ENCODE data around the gene ZNF556. TPM values are rescaled to one million over a fixed set of nuclear protein-coding genes. Genes with fewer than 3 reads are reported as not detected.

Gene ZNF556
- total RNA-seq, 3 donors from 2014 or later (not counting 1 experiment from before 2014, with no cell fraction given), result not detected

DNA sequence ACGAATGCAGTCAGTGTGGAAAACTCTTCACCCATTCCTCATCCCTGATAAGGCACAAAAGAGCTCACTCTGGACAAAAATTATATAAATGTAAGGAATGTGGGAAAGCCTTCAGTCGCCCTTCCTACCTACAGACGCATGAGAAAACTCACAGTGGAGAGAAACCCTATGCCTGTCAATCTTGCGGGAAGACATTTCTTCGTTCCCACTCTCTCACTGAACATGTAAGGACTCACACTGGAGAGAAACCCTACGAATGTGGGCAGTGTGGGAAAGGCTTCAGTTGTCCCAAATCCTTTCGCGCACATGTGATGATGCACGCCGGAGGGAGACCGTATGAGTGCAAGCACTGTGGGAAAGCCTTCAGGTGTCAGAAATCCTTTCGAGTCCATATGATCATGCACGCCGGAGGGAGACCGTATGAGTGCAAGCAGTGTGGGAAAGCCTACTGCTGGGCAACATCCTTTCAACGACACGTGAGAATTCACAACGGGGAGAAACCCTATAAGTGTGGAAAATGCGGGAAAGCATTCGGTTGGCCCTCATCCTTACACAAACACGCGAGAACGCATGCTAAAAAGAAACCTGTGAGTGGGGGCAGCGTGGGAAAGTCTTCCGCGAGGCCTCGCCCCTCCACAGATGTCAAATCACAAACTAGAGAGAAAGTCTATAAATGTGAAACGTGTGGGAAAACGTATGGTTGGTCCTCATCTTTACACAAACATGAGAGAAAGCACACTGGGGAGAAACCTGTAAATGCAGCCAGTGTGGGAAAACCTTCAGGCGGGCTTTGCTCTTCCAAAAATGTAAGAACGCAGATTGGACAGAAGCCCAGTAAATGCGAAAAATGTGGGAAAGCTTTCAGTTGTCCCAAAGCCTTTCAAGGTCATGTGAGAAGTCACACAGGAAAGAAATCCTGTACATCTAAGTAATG lies 10.5 kb downstream of the ZNF556 start:
- no peak for ATAC-seq
- Mint-ChIP-seq H3K27ac (no peak overlapping the region), H3K9me3 (no peaks in the 10 kb centered on the region), H3K4me3 (no peak overlapping the region), H3K4me1 (no peaks in the 10 kb centered on the region), H3K36me3 (no peaks in the 10 kb centered on the region), H3K27me3 (ENCODE audit: low read depth in 2 of 2) (no peaks in the 10 kb centered on the region)
- Histone ChIP-seq H3K9me3 (ENCODE audit: control insufficient read depth, insufficient read depth, low read length) (peaks cover 27% of the 10 kb centered on the region), H3K27me3 (ENCODE audit: control insufficient read depth, insufficient read depth, low read length) (no peaks in the 10 kb centered on the region), H3K4me1 (ENCODE audit: control insufficient read depth, insufficient read depth, low read length) (no peaks in the 10 kb centered on the region), H3K36me3 (ENCODE audit: control insufficient read depth, insufficient read depth, low read length) (no peaks in the 10 kb centered on the region), H3K4me3 (ENCODE audit: low read length) (no peak overlapping the region), H3K27ac (ENCODE audit: low read length) (no peak overlapping the region)
- TF ChIP-seq, protein P1, sequence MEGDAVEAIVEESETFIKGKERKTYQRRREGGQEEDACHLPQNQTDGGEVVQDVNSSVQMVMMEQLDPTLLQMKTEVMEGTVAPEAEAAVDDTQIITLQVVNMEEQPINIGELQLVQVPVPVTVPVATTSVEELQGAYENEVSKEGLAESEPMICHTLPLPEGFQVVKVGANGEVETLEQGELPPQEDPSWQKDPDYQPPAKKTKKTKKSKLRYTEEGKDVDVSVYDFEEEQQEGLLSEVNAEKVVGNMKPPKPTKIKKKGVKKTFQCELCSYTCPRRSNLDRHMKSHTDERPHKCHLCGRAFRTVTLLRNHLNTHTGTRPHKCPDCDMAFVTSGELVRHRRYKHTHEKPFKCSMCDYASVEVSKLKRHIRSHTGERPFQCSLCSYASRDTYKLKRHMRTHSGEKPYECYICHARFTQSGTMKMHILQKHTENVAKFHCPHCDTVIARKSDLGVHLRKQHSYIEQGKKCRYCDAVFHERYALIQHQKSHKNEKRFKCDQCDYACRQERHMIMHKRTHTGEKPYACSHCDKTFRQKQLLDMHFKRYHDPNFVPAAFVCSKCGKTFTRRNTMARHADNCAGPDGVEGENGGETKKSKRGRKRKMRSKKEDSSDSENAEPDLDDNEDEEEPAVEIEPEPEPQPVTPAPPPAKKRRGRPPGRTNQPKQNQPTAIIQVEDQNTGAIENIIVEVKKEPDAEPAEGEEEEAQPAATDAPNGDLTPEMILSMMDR (IDR thresholded peaks at IDR 0.05), result no peak
- intact Hi-C loops (cut with micrococcal nuclease), result no loop called here
- 87% methylated on average over 32 of the region's 32 CpGs for WGBS (ENCODE audit: insufficient coverage)
- no peak for DNase-seq

DNA sequence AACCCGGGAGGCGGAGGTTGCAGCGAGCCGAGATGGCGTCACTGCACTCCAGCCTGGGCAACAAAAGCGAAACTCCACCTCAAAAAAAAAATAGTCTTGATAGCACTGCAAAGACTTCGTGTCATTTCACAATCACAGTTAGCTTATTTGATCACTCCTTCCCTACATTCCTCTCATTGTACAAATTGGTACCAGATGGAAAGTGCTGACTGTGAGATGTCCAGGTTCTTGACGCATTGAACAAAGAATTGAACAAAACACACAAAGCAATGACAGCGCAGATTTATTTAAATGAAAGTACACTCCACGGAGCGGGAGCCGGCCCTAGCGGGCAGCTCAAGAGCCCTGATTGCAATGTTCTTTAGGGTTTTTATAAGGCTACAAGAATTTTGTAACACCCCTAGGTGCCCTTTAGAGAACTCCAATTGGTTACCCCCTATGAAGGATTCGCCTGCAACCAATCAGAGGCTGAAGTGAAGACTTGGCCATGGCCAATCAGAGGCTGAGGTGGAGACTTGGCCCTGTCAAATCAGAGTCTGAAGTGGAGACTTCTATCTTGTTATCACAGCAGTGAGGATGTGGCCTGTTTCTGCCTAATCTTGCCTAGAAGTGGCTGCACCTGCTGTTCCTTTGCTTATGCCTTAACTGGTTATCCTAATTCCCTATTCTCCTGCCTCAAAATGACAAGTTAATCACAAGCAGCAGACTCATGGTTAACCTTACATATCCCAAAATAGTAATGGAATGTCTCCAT lies 16.7 kb downstream of the ZNF556 start:
- DNase-seq (no peak), ATAC-seq (no peak)
- TF ChIP-seq, protein P1 (IDR thresholded peaks at IDR 0.05), result no peak
- Mint-ChIP-seq H3K36me3 (no peaks in the 10 kb centered on the region), H3K27ac (no peak overlapping the region), H3K4me3 (no peak overlapping the region), H3K4me1 (no peaks in the 10 kb centered on the region), H3K27me3 (ENCODE audit: low read depth in 2 of 2) (no peaks in the 10 kb centered on the region), H3K9me3 (no peaks in the 10 kb centered on the region)
- intact Hi-C loops (cut with micrococcal nuclease), result no loop called here
- Histone ChIP-seq H3K4me1 (ENCODE audit: control insufficient read depth, insufficient read depth, low read length) (peaks cover 4% of the 10 kb centered on the region), H3K27me3 (ENCODE audit: control insufficient read depth, insufficient read depth, low read length) (no peaks in the 10 kb centered on the region), H3K9me3 (ENCODE audit: control insufficient read depth, insufficient read depth, low read length) (no peaks in the 10 kb centered on the region), H3K36me3 (ENCODE audit: control insufficient read depth, insufficient read depth, low read length) (no peaks in the 10 kb centered on the region), H3K27ac (ENCODE audit: low read length) (no peak overlapping the region), H3K4me3 (ENCODE audit: low read length) (no peak overlapping the region)
- 95% methylated on average over 14 of the region's 14 CpGs for WGBS (ENCODE audit: insufficient coverage)

DNA sequence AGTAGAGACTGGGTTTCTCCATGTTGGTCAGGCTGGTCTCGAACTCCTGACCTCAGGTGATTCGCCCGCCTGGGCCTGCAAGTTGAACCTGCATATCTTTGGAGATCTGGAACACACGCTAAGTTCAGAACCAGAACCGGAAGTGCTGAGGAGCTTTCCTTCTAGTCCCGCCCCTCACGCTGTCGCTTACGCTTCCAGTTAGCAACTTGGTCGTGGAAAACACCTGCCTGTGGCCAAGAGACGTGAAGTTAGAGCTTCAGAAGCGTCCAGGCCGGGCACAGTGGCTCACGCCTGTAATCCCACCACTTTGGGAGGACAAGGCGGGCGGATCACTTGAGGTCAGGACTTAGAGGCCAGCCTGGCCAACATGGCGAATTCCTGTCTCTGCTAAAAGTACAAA lies 18.6 kb downstream of the ZNF556 start:
- Mint-ChIP-seq H3K9me3 (no peaks in the 10 kb centered on the region), H3K27ac (no peak overlapping the region), H3K36me3 (no peaks in the 10 kb centered on the region), H3K27me3 (ENCODE audit: low read depth in 2 of 2) (no peaks in the 10 kb centered on the region), H3K4me3 (no peak overlapping the region), H3K4me1 (no peaks in the 10 kb centered on the region)
- H3K36me3 ChIP-seq (ENCODE audit: control insufficient read depth, insufficient read depth, low read length), result no peaks in the 10 kb centered on the region
- TF ChIP-seq, protein P1 (IDR thresholded peaks at IDR 0.05), result no peak
- H3K27ac ChIP-seq (ENCODE audit: low read length), result no peak overlapping the region
- WGBS (ENCODE audit: insufficient coverage), result 88% methylated on average over 17 of the region's 17 CpGs
- ATAC-seq, result no peak
- no peak overlapping the region for H3K4me3 ChIP-seq (ENCODE audit: low read length)
- no peaks in the 10 kb centered on the region for H3K27me3 ChIP-seq (ENCODE audit: control insufficient read depth, insufficient read depth, low read length)
- intact Hi-C loops (cut with micrococcal nuclease), result no loop called here
- no peaks in the 10 kb centered on the region for H3K9me3 ChIP-seq (ENCODE audit: control insufficient read depth, insufficient read depth, low read length)
- no peak for DNase-seq
- peaks cover 5% of the 10 kb centered on the region for H3K4me1 ChIP-seq (ENCODE audit: control insufficient read depth, insufficient read depth, low read length)

All from natural killer cell (primary cell).